Tongue (tissue), 2 donors: ENCODE data around the gene IL36RN. TPM values are rescaled to one million over a fixed set of nuclear protein-coding genes. Genes with fewer than 3 reads are reported as not detected.

Experiments used
- DNase-seq: peaks from one replicate; pipeline ENCODE4 v3.0.0-alpha.2; 2015
- total RNA-seq: library from RNA; depleted of rRNA; stranded (reverse); fragments of >200 nt; gene quantifications from one replicate; pipeline ENCODE4 v1.2.3, GENCODE V29; 2014

Gene IL36RN
- 5.6 TPM for total RNA-seq

DNA sequence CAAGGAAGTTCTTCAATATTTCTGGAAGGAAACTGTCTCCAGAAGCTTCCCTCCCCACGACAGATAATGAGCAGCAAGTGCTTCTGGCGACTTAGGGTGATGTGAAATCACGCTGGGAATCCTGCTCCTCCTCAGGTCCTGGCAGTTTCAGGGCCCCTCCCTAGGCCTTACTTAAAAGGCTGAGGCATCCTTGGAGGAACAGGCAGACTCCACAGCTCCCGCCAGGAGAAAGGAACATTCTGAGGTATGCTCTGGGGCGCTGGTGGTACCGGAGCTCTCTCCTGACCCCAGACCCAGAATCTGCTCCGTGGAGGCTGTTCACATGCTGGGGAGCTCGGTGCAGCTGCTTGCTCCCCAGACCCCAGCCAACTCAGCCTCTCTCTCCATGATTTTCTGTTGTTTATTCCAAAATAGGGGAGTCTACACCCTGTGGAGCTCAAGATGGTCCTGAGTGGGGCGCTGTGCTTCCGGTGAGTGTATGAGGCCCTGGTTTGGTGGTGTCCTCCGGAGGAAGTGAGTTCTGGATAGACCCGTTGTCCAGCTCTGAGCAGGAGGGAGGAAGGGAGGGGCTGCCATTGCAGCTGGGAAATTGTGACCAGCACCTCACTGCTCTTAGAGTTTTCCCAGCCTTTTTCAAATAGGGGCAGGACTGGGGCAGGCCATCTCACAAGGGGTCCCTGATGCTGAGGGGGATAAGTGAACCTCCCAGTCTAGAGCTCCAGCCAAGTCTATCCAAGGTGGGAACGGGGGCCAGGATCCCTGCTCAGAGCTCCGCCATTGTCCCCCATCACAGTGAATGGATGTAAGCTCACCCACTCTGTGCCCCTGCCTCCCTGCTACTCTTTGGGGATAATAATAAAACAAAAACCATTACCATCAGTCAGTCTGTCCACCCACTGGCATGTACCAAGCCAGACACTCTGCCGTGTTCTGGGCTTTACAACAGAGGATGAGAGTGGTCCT, at the start of gene IL36RN:
TSS of gene IL36RN (plus strand) at position 201 of the 963 bp plus-strand sequence. CDS start at position 442, 241 bp downstream.
- no peak for DNase-seq

DNA sequence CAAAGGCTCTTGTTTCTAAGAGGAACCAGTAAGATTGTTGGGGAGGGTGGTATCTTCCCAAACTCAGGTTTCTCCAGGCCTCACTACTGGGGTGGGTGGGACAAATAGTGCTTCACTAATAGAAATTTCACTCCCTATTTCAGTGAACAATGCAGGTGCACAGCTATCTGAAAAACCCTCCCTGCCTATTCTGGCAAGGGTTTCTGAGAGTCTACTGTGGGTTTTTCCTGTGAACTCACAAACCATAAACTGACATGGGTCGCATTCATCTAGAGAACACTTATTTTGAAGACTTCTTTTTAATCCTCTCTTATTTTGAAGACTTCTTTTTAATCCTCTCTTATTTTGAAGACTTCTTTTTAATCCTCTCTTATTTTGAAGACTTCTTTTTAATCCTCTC, 49.4 kb upstream of the IL36RN start:
- DNase-seq = no peak

DNA sequence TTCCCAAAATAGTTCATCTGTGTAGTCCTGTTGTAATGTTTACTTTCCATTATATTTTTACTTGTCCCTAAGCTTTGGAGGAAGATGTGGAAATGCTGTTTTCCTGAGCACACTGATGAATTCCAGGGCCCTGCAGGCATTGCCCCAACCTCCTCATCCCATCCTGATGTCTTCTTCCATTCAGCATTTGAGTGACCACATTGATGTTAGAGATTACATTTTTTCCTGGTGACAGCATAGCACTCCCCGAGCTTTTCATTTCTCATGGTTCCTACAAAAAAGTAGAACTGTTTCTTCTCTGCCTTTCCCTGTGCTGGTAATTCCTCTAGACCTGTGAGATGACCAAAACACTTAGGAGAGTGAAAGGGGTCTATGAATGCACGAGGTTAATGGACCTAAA, 48.9 kb upstream of the IL36RN start:
- no peak for DNase-seq

DNA sequence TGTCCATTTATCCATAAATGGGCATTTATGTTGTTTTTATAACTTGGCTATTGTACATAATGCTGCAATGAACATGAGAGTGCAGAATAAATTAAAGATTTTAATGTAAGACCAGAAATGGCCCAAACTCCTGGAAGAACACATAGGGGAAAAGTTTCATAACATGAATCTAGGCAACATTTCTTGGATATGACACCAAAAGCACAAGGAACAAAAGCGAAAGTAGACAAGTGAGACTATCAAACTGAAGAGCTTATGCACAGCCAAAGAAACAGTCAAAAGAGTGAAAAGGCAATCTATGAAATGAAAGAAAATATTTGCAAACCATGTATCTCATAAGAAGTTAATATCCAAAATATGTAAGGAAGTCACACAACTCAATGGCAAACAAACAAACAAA, 47.9 kb upstream of the IL36RN start:
- no peak for DNase-seq

DNA sequence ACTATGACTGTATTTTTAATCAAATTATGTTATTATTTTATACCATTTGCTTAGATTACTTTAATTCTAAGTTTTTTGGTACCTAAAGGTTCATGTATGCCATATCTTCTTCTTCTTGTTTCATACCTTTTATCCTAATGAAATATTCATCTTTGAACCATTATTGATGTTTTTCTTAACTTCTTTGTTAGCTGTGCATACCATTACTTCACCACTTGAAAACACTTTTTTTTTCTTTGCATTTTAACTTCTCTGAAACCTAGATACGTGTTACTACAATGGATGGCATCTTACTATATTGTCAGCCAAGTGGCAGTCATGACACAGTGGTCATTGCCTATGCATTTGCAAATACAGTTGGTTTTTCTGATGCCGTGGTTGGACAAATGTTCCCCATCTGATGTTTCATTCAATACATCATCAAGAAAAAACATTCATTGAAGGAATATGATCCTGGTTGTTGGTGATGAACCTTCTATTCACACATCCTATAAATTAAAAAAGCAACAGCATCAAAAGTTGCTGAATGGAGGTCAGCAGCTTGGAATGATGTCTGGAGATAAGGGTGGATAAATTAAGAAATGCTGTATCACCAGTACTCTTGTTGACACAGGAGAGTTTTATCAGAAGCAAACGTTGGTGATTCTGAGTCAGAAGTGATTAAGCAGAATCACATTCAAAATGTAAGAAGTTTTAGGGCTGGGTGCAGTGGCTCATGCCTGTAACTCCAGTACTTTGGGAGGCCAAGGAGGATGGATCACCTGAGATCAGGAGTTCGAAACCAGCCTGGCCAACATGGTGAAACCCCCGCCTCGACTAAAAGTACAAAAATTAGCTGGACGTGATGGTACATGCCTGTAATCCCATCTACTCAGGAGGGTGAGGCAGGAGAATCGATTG, 46.3 kb upstream of the IL36RN start:
- no peak for DNase-seq

DNA sequence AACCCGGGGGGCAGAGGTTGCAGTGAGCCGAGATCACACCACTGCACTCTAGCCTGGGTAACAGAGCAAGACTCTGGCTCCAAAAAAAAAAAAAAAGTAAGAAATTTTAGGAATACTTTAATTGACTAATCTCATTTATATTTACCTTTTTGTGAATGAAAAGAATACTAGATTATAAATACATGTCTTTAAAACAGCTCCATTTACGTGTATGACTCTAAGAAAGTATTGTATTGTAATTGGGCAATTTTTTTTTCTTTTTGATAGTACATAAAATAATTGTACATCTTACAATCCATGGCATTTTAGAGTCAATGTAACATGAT, 45.7 kb upstream of the IL36RN start:
- DNase-seq = no peak

DNA sequence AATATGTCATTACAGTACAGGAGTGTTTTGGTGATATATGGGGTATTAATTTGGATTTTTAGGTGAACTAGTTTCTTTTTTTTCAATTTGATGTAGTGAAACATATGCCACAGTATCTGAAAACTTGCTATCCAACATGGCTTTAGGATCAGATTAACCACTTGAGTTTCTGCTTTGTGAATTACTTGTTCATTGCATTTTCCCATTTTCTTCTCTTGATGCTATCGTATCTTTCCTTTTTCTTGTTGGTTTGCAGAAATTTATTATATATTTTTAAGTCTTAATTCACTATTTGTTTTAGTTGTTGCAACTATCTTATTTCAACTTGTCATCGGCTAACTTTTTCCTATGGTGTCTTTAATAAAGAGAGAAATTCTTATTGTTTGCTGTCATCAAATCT, 44.9 kb upstream of the IL36RN start:
- no peak for DNase-seq

DNA sequence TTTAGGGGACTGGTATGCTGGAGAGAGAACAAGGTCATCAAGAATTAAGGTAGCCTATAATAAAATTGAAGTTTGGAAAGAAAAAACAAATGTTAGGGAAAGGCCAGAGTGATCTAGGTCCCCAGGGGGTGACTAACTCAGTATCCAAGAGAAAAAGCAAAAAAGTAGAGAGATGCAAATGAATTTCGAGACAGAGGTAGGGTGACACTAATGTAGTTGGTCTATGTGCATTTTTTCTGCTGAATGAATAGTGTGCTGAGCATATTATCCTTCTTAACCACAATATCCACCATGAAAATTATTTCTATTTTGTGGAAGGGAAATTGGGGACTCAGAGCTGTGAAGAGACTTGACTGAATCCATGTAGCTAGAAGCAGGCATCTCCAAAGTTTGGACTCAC, 44.0 kb upstream of the IL36RN start:
- DNase-seq = no peak

DNA sequence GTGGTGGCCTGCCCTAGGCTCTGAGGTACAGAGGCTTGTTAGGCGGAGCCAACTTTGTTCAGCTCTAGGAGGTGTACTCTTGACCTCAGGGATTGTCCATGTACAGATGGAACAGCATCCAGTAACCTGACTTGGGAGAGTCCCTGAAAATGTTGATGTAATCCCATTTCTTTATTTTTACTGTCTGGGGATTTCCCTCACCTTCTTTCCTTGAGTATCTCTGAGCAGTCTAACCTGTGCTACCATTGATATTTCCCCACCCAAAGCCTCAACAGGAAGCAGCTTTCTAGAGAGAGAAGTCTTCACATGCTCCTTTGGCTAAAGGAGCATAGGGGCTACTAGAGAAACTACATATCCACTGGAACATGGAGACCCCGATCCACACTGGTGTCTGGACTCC, 43.3 kb upstream of the IL36RN start:
- DNase-seq = no peak

DNA sequence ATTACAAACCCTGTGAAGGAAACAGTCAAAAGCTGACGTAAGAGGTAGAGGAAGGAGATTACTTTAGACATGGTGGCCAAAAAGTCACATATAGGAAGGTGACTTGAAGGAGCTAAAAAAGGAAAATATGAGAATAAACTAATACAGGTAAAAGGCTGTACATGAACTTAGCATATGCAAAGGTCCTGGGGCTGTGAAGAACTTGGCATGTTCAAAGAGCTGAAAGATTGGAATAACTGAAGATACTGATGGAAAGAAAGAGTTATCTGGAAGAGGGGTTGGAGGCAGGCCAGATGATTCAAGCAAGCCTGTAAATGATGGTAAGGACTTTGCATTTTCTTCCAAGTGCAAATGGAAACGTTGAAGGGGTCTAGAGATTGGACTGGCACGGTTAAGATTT, 40.5 kb upstream of the IL36RN start:
- DNase-seq = no peak

DNA sequence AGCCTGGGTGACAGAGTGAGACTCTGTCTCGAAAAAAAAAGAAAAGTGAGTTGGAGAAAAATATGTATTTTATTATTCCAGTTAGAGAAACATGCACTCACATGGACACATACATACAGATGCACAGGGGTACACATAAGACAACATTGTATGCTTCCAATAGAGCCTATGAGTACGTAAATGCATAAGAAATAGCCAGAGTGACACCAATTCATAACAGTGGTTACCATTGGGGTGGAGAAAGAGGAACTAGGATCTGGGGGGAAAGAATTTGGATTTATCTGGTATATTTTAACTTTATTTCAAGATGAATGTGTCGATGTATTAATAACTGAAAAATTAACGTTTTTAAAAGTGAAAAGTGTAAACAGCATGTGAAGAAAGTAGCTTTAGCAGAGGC, 37.7 kb upstream of the IL36RN start:
- DNase-seq = no peak

DNA sequence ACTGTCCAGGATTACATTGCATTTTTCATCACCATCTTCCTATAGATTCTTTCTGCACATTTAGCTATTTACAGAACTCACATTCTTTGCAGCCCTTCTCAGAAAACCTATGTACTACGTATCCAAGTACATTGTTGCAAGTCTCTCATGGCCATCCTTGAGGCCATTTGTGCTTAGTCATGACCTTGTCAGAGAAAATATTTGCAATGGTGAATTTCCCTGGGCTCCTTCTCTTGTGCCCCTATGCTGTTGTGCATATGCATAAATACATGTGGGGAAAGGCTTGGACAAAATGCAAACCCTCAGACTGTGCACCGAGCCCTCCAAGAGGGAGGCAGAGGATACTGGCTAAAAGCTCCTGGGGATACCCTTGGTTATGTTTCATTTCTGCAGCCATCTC, 34.2 kb upstream of the IL36RN start:
- no peak for DNase-seq

DNA sequence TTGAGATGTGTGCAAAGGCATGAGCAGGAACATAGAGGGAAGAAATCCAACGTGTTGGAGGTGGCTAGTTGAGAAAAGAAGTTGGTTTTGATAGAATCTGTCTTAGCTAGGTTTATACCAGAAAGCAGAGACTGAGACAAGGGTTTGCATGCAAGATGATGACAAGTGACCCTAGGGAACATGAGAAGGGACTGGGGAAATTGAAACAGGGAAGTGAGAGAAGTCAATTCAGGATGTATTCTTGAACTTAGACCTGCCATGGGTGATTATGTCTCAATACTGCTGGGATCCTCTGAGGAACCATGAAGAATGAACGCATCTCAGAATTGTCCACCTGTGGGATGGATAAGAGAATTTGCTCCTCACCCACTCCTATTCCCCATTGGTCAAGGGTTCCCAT, 33.3 kb upstream of the IL36RN start:
- DNase-seq = no peak

DNA sequence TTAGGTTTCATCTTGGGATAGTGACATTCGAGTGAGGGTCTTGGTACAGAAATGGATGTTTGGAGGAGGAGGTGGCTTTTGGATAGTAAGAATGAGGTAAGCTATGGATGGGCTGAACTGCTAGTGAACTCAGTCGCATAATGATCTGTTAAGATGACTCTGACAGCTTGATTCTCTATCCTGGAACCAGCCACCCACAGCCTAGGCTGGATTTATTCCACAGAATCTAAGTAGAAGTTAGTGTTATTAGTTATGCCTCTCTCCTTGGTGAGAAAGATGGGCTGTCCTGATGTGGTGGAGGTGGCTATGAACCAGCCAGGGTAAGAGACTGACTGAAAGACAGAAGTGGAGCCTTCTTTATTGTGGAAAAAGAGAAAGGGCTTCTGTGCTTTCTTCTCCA, 31.3 kb upstream of the IL36RN start:
- DNase-seq = no peak

DNA sequence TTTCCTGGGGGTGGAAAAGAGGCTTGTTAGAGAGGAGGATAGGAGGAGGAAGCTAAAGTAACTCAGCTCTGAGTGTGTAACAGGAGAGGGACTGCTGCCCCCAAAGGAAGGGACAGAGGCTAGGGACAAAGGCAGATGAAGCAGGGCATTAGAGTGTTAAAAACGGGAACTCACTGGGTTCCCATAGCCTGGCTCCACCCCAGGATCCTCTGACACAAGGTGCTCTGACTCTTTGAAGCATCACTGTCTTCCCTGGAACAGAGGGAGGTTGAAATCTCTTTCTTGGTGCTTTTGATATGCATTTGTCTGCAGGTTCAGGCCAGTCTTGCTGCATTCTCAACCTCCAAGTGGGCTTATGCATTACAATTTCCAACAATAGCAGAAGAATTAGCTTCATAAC, 30.9 kb upstream of the IL36RN start:
- DNase-seq = no peak

DNA sequence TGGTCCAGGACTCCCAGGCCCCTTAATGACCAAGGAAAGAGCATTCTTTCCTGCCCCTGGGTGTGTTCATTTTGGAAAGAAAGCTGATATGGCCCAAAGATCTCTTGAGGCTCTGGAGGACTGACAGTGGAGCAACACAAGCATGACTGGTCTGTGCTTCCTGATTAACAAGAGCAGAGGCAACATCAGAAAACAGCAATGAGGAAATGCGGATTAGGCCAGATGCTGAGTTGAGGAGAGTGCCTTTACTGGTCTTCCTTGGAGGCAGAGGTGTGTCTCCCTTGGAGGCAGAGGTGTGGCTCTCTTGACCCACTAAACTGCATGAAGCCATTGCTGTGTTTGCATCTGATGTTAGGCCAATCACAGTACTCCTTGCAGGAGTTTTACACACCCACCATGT, 26.3 kb upstream of the IL36RN start:
- no peak for DNase-seq

DNA sequence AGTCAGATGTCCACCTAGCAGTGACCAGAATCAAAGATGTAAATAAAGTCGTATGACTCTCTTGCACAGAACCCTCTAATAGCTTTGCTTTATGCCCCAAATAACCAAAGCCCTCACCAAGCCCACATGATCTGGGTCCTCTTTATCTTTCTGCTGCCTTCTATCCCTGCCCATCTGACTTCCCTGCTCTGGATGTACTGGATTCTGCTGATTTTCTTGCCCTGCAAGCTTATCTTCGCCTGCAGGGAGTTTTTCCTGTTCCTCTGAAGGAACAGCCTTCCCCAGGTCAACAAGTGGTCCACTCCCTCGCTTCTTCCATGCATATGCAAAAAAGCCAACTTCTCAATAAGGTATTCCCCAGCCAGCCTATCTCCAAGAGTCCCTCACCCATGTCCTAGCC, 25.0 kb upstream of the IL36RN start:
- DNase-seq = no peak

DNA sequence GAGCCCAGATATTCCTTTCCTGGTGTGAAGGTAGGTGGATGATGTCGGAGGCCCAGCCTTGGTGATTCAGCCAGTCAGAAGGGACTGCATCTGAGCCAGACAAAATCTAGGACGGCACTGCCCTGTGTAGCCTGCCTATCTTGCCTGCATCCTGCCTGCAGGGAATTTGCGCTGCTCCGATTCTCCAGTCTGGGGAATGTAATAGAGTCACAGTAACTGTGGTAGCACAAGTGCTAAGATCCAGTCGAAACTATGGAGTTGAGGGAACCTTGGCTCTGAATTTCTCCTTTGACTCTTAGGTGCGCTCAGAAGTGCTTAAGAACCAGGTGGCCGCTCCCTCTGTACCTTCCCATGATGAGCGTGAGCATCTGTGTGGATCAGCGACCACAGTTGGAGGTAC, 22.2 kb upstream of the IL36RN start:
- DNase-seq = no peak

DNA sequence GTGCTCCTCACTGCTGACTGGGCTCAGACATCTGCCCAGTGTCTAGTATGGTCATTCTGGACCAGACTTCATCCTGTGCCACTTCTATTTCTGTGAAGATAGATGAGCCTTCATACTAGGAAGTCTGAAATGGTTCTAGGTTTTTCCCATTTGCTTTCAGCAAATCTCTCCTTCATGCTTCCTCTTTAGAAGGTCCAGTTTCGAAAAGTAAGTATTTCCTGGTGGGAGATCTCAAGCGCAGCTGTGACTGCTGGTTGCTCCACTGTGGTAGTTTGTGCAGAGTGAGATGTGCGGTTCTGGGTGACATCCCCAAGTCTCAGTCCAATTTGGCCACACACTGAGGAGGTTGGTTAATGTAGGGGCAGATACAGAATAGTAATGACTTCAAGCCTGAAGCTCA, 20.7 kb upstream of the IL36RN start:
- no peak for DNase-seq

DNA sequence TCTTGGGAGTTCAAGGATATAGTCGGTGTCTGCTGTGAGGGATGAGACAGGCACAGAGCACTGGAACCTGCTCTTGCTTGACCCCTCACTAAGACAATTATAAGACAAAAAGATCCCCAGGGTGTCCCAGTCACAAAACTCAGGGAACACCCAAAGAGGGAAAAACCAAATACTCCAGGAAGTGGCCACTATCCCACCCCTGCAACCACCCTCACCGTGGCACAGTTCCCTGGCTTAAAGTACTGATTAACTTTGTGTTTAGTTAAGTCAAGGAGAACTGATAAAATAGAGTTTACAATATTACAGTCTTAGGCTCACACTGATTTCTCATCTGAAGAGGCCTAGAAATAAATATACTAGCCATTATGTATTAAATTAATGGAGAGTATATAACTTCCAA, 19.8 kb upstream of the IL36RN start:
- no peak for DNase-seq

DNA sequence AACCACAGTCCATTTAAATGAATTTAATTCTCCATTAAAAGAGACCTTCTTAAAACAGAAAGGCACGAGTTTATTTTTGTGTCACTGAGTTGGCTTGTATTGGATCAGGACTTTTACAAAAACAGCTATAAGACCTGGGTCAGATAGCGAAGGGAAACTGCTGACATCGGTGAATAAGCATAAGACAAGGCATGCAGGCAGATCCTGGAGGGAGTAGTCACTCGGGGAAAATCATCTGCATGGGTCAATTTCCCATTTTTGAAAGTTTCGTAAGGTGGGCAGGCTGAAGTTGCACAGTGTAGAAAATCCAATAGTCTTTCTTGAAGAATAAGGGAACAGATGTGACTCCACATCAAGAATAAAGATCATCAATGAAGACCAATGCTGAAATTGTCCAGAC, 19.3 kb upstream of the IL36RN start:
- DNase-seq = no peak

DNA sequence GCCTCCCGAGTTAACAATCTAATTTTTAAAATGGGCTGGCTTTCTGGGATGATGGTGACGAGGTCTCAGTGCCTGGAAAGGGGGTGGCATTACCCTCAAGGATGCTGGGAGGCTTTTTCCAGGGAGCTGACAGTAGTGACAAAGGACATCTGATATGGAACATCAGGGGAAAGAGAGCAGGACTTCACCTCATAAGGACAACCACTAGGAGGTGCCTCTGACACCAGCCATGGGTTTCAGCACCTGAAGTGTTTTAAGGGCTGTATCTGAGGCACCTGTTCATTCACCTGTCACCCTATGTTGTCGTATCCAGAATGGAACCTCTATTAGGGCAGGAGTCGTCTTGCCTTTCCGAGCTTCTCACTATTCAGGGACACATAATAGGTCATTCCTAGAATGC, 17.1 kb upstream of the IL36RN start:
- no peak for DNase-seq

DNA sequence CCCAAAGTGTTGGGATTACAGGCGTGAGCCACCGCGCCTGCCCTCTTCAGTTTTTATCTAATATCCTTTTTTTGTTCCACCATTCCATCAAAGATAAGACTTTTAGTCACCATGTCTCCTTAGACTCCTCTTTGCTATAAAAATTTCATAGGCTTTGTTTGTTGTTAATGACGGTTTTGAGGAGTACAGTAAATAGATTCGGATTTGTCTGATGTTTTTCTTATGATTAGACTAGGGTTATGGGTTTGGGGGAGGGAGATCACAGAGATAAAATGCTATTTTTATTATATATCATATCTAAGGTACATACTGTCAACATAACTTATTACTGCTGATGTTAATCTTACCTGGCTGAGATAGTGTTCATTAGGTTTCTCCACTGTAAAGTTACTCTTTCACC, 12.5 kb upstream of the IL36RN start:
- no peak for DNase-seq
